GM10266 (cell line): ENCODE measurements around the gene KCND2.
"Not testable (repeated sequence)": the region's sequence is repeated elsewhere in the genome, so short reads cannot be mapped to it uniquely, and the experiment has no call there.

Experiments
- DNase-seq: peaks from one replicate; pipeline ENCODE4 v3.0.0; 2012; ENCODE audit errors: extremely low spot score
- TF ChIP-seq, protein P1 (sequence below): IDR thresholded peaks from 2 replicates; pipeline ENCODE4 v1.5.1; 2012; ENCODE audit warnings: mild to moderate bottlenecking, low read depth; ENCODE audit not compliant: control insufficient read depth, insufficient read depth; ENCODE audit errors: missing control alignments

The KCND2 gene

DNA sequence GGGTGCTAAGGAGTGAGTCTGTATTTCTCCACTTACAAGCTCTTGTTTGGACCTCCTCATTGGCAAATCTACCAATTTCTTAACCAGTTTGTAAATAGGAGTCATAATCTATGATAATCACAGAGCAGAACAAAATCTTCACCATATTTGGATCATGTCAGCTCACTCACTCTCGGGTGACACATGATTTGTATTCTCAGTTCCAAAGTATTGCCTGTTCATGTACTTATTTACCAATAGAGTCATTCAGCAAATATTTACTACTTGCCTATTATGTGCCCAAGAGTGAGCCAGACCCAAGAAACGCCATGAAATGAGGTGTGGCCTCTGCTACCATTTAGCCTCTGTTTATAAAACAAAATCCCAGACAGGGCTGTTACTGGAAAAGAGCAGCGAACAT, 470.2 kb downstream of the KCND2 start:
- no peak for DNase-seq
- TF ChIP-seq, protein P1, sequence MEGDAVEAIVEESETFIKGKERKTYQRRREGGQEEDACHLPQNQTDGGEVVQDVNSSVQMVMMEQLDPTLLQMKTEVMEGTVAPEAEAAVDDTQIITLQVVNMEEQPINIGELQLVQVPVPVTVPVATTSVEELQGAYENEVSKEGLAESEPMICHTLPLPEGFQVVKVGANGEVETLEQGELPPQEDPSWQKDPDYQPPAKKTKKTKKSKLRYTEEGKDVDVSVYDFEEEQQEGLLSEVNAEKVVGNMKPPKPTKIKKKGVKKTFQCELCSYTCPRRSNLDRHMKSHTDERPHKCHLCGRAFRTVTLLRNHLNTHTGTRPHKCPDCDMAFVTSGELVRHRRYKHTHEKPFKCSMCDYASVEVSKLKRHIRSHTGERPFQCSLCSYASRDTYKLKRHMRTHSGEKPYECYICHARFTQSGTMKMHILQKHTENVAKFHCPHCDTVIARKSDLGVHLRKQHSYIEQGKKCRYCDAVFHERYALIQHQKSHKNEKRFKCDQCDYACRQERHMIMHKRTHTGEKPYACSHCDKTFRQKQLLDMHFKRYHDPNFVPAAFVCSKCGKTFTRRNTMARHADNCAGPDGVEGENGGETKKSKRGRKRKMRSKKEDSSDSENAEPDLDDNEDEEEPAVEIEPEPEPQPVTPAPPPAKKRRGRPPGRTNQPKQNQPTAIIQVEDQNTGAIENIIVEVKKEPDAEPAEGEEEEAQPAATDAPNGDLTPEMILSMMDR = no peak

DNA sequence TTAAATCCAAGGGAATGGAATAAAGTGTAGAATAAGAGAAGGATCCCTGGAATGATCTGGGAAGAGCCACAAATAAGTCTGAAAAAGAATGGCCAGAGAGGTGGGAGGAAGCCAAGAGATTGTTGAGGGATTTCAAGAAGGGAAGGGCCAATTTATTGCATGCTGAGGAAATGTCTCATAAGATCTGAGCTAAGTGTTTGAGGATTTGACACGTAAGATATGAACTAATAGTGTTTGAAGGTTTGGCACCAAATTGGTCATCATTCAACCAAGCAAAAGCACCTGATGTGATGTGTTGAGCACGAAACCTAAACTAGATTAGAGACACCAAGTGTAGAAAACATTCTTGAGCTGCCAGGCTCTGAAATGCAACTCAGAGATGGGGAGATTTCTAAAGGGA, 487.1 kb downstream of the KCND2 start:
- peak; percentile 19 for DNase-seq
- TF ChIP-seq, protein P1 = no peak

DNA sequence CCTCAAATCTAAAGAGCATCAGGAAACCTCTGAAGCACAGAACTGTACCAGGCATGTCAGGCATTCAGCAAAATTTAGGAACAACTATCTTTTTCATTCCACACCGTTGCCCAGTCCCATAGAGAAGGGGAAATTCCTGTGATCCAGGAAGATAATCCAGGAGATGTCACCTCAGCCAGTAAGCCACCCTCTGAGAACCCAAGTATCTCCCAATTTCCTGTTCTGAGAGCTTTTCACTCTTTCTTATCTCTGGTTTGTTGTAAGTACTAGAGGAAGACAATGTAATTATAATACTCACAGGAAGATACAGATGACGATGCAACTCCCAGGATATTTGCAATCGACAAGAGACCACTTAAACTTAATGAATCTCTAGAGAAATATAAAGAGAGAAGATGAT, 487.9 kb downstream of the KCND2 start:
- TF ChIP-seq, protein P1 = no peak
- DNase-seq = no peak

DNA sequence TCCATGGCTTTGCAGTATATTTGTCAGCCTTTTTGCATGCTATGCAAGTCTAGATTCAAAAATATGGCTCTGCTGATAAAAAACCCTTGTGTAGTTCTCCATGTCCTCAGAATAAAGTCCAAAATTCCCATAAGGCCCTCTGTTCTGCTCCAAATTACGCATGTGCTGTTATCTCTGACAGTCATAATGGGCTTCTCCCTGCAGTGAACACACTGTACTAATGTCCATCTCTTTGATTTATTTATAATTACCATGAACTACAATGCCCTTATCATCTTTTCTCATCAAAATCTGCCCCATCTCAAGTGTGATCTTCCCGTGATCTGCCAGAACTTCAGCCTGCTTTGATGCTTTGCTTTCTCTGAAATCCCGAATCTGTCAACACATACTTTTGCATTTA, 497.2 kb downstream of the KCND2 start:
- DNase-seq = no peak
- TF ChIP-seq, protein P1 = no peak

DNA sequence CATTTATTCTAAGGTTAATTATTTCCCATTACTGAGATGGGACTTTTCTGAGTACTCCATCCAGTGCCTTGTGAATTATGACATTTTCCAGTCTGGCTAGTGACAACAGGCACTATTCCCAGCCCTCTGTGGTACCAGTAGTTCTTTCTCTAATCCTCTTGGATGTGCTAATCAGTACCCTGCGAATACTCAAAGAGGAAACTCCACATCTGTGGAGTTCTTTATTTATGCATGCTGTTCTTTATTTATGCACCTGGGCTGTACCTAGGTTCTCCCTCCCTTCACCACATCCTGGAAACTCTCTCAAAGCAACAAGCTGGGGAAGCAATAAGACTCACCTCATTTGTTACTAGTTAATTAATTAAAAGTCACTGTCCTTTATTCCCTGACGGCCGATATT, 501.5 kb downstream of the KCND2 start:
- DNase-seq = no peak
- TF ChIP-seq, protein P1 = no peak

DNA sequence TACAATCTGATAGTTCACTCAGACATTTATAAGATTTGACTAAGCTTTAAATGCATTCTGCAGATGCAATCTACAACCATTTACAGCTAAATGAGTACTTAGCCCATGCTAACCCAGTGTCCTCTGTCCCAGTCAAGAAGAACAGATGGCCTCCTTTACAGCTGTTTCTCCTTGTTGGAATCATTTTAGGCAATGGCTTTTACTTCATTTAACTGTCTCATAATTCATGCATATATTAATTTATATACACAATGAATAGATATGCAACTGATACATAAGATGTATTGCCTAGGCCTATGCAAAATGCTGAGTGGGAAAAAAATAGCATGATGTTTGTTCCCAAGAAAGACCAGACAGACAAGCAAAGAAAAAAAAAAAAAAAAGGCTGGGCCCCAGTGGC, 502.8 kb downstream of the KCND2 start:
- DNase-seq = no peak
- TF ChIP-seq, protein P1 = no peak

DNA sequence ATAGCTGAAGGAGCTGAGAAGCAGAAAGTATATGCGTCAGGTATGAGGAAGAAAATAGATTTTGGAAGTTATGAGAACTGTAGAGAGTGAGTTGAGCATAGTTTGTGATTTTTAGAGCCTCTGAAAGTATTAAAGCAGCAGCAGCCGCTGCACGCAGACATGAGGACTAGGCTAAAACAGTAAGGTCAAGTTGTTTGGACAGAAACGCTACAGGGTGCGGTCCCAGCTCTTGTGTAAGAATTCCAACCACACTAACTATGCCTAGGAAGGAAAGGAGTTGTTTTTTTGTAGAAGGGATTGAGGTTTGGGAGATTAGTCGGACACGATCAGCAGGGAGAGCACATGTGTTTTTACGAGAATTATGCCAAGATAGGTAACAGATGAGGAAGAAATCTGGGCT, 506.1 kb downstream of the KCND2 start:
- DNase-seq = not testable (repeated sequence)

DNA sequence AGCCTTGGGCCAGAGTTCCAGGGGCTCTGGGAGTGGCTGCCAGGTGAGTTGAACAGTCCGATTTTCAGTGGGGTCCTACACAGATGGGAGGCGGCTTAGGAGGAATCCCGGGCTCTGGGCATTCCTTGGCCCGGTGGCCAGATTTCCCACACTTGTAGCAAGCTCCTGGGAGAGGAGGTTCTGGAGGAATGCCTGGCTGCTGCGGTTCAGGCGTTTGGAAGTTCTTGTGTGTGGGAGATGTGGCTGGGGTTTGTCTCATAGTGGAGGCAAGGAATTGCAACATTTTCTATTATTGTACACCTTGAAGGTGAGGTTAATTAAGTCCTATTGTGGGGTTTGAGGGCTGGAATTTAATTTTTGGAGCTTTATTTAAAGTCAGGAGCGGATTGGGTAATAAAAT, 507.5 kb downstream of the KCND2 start:
- DNase-seq = not testable (repeated sequence)
